GM19463 (cell line): ENCODE data around the gene NOL12.
"Not testable (repeated sequence)": the region's sequence is repeated elsewhere in the genome, so short reads cannot be mapped to it uniquely, and the experiment has no call there.

ENCODE experiments used
- ATAC-seq: cut with Tn5 transposase; IDR thresholded peaks from one replicate; pipeline ENCODE4 v1.9.1; 2021; ENCODE audit warnings: mild to moderate bottlenecking, moderate library complexity; ENCODE audit not compliant: unreplicated experiment

The NOL12 gene

GRCh38 chr22:37678372-37678771, 7.8 kb upstream of the NOL12 start:
- ATAC-seq = no peak

- no peak for ATAC-seq
Observed at GRCh38 chr22:37679670-37680069, 6.5 kb upstream of the NOL12 start.

- no peak for ATAC-seq
Observed at GRCh38 chr22:37680191-37680851, 5.8 kb upstream of the NOL12 start.

- no peak for ATAC-seq
Observed at GRCh38 chr22:37681001-37681424, 5.1 kb upstream of the NOL12 start.

- ATAC-seq = no peak
Observed at GRCh38 chr22:37681556-37682049, 4.5 kb upstream of the NOL12 start.

GRCh38 chr22:37684803-37685615, 1.1 kb upstream of the NOL12 start:
- ATAC-seq = no peak

- no peak for ATAC-seq
Observed at GRCh38 chr22:37690407-37690806, 4.3 kb downstream of the NOL12 start.

- ATAC-seq = no peak
Observed at GRCh38 chr22:37690901-37691504, 4.9 kb downstream of the NOL12 start.

GRCh38 chr22:37692627-37693285, 6.6 kb downstream of the NOL12 start:
- no peak for ATAC-seq

- ATAC-seq = not testable (repeated sequence)
Observed at GRCh38 chr22:37694131-37694530, 8.0 kb downstream of the NOL12 start.

- not testable (repeated sequence) for ATAC-seq
Observed at GRCh38 chr22:37696260-37696656, 10.1 kb downstream of the NOL12 start.

- peak; percentile 98 for ATAC-seq
Observed at GRCh38 chr22:37696657-37697537, 10.8 kb downstream of the NOL12 start, which contains the start of gene TRIOBP. Gene TRIOBP (plus strand): TSS chr22:37697048. CDS start chr22:37701366, 4,318 bp downstream.

- ATAC-seq = no peak
Observed at GRCh38 chr22:37697538-37697835, 11.3 kb downstream of the NOL12 start.

- ATAC-seq = no peak
Observed at GRCh38 chr22:37701141-37701786, 15.1 kb downstream of the NOL12 start.

GRCh38 chr22:37703906-37704305, 17.8 kb downstream of the NOL12 start:
- no peak for ATAC-seq

- ATAC-seq = no peak
Observed at GRCh38 chr22:37704645-37705044, 18.5 kb downstream of the NOL12 start.

- no peak for ATAC-seq
Observed at GRCh38 chr22:37705205-37705604, 19.1 kb downstream of the NOL12 start.

GRCh38 chr22:37708580-37709444, 22.7 kb downstream of the NOL12 start:
- no peak for ATAC-seq

- ATAC-seq = no peak
Observed at GRCh38 chr22:37709445-37709765, 23.3 kb downstream of the NOL12 start.
